Transverse colon (tissue), 4 donors: ENCODE data around the gene MED12L.

Source experiments
- EP300 ChIP-seq: sonication (generic); formaldehyde crosslinking; IDR thresholded peaks from one replicate; pipeline ENCODE4 v1.6.1; 2017; ENCODE audit warnings: antibody characterized with exemption, low read depth
- POLR2A ChIP-seq: fragments of 450-650 bp; IDR thresholded peaks from one replicate; pipeline ENCODE4 v1.6.1; 2016; ENCODE audit warnings: antibody characterized with exemption, mild to moderate bottlenecking, moderate library complexity
- POLR2AphosphoS5 ChIP-seq, 3 donors: sonication (generic); formaldehyde crosslinking; IDR thresholded peaks; one replicate each; pipeline ENCODE4 v1.6.1; 2016; ENCODE audit warnings: antibody characterized with exemption in 3 of 3
- TF ChIP-seq, protein P1 (sequence below), 5 experiments: fragments of 200-600 bp in 3 of 5; fragments of 450-650 bp in 2 of 5; sonication (generic) in 3 of 5; IDR thresholded peaks; 1 replicate in 2 of 5; 2 replicates in 3 of 5; pipeline ENCODE4 v1.5.1; 2016 to 2017; ENCODE audit warnings: antibody characterized with exemption in 5 of 5, inconsistent platforms in 3 of 5, mild to moderate bottlenecking in 2 of 5, moderate library complexity in 1 of 5

DNA sequence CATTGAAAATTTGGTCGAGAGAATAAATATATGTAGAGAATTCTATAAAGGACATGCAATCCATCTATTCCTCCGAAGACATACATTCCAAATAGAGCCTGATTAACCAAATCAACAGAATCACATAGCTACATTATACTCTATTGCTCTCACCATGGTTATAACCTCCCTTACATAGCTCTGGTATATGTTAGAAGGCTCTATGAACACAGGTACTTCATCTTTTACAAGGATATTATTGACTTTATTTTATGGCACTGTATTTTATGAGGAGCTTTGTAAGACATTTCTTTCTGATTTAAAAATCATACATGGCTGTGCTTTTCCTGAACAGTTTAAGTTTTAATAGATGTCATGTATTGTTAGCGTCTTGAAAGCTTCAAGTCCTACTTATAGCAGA, 370.6 kb downstream of the MED12L start:
- TF ChIP-seq POLR2A, result no peak
- TF ChIP-seq, protein P1, sequence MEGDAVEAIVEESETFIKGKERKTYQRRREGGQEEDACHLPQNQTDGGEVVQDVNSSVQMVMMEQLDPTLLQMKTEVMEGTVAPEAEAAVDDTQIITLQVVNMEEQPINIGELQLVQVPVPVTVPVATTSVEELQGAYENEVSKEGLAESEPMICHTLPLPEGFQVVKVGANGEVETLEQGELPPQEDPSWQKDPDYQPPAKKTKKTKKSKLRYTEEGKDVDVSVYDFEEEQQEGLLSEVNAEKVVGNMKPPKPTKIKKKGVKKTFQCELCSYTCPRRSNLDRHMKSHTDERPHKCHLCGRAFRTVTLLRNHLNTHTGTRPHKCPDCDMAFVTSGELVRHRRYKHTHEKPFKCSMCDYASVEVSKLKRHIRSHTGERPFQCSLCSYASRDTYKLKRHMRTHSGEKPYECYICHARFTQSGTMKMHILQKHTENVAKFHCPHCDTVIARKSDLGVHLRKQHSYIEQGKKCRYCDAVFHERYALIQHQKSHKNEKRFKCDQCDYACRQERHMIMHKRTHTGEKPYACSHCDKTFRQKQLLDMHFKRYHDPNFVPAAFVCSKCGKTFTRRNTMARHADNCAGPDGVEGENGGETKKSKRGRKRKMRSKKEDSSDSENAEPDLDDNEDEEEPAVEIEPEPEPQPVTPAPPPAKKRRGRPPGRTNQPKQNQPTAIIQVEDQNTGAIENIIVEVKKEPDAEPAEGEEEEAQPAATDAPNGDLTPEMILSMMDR (IDR thresholded peaks at IDR 0.05), result no peak
- no peak for TF ChIP-seq EP300
- TF ChIP-seq POLR2AphosphoS5 (IDR thresholded peaks at IDR 0.05), result no peak
